Gastrocnemius medialis (tissue), 4 donors: ENCODE measurements around the gene PUM1. TPM values are rescaled to one million over a fixed set of nuclear protein-coding genes. Genes with fewer than 3 reads are reported as not detected.

Source experiments
- ATAC-seq, 2 donors: fragments of 150-250 bp; one replicate each; pipeline ENCODE4 v1.9.1; 2016
- DNase-seq, 2 donors: peaks; one replicate each; pipeline ENCODE4 v3.0.0-alpha.2; 2019
- H3K27ac ChIP-seq, 4 donors: fragments of 200-600 bp; sonication (generic); 1 replicate in 1 of 4; 2 replicates in 3 of 4; pipeline ENCODE4 v1.5.1; 2016 to 2018; ENCODE audit warnings: mild to moderate bottlenecking in 2 of 4, moderate library complexity in 1 of 4
- H3K27me3 ChIP-seq, 3 donors: fragments of 200-600 bp; sonication (generic) in 2 of 3; 1 replicate in 1 of 3; 2 replicates in 2 of 3; pipeline versions ENCODE4 v1.5.1 to v1.6.0; 2016 to 2019; ENCODE audit warnings: mild to moderate bottlenecking in 1 of 3, moderate library complexity in 1 of 3
- H3K36me3 ChIP-seq, 2 donors: fragments of 200-600 bp; sonication (generic) in 1 of 2; one replicate each; pipeline ENCODE4 v1.5.1; 2017 to 2018
- H3K4me1 ChIP-seq, 2 donors: fragments of 200-600 bp; sonication (generic) in 1 of 2; one replicate each; pipeline ENCODE4 v1.5.1; 2016 to 2017; ENCODE audit warnings: mild to moderate bottlenecking in 2 of 2
- H3K4me3 ChIP-seq, 4 donors: fragments of 200-600 bp; sonication (generic) in 3 of 4; 1 replicate in 1 of 4; 2 replicates in 3 of 4; pipeline ENCODE4 v1.5.1; 2016 to 2019; ENCODE audit warnings: mild to moderate bottlenecking in 2 of 4
- H3K9me3 ChIP-seq, 3 donors: fragments of 200-600 bp; sonication (generic) in 2 of 3; 1 replicate in 1 of 3; 2 replicates in 2 of 3; pipeline ENCODE4 v1.5.1; 2016 to 2019
- POLR2A ChIP-seq, 2 donors: fragments of 450-650 bp; IDR thresholded peaks; one replicate each; pipeline ENCODE4 v1.6.1; 2017; ENCODE audit warnings: antibody characterized with exemption in 2 of 2, mild to moderate bottlenecking in 2 of 2, moderate library complexity in 2 of 2
- in situ Hi-C, 4 donors: fragments of 200-750 bp; cut with MboI; loops; one replicate each; pipeline versions ENCODE4 v1.15.0 to v1.8.0; 2017; ENCODE audit warnings: low sequenced_read_pairs in 4 of 4
- intact Hi-C: fragments of 100-400 bp; cut with DNase I; formaldehyde crosslinking; loops from one replicate; pipeline ENCODE4 v1.15.1; 2023; ENCODE audit warnings: low total_unique reads
- total RNA-seq, 4 donors: library from RNA; depleted of rRNA; stranded (reverse); fragments of >200 nt; gene quantifications; one replicate each; pipeline versions ENCODE4 v1.1.0 to v1.2.3, GENCODE V29; 2016
- TF ChIP-seq, protein P1 (sequence below), 5 experiments: fragments of 450-650 bp in 3 of 5; fragments of 200-600 bp in 2 of 5; sonication (generic) in 2 of 5; IDR thresholded peaks in 4 of 5; conservative IDR thresholded peaks in 1 of 5; 1 replicate in 4 of 5; 2 replicates in 1 of 5; pipeline ENCODE4 v1.5.1; 2016 to 2019; ENCODE audit warnings: antibody characterized with exemption in 5 of 5, mild to moderate bottlenecking in 3 of 5, moderate library complexity in 3 of 5

Gene PUM1
- total RNA-seq, 4 donors from 2014 or later: 56.7 to 111 (median 76.4) TPM

DNA sequence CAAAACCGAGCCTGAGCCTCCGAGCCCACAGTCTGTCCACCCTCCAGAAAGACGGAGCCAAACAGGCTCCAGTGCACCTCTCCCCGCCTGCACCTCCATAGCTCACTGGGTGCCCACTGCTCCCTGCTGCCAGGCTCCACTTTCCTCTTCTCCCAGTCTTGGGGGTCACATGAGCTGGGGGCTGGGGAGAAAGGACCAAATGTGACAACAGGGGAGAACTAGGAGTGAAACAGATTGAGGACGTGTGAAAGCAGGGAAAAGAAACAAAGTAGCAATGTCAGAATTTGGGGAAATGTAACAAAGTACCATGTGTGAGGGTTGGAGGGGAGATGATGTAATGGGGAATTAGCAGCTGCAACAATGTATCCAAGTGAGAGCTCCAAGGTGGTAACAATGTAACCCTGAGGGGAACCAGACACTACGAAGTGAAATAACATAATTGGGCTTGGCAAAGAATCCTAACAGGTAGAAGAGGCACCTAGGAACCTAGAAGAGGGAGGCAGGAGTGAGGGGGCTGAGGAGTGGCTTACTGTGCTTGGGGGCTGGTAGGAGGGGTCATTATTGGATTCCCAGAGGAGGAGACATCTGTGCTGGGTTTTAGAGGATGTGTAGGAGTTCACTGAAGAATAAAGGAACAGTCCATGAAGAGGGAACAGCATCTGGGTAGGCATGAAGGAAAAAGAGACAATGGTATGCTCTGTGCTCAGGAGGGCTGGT lies 169.4 kb downstream of the PUM1 start:
- intact Hi-C loops: no loop called here
- Histone ChIP-seq H3K9me3 (no peaks in the 10 kb centered on the region), H3K27ac (no peak overlapping the region), H3K4me3 (no peak overlapping the region), H3K36me3 (no peaks in the 10 kb centered on the region), H3K4me1 (no peaks in the 10 kb centered on the region), H3K27me3 (no peaks in the 10 kb centered on the region)
- ATAC-seq: no peak
- DNase-seq: no peak
- in situ Hi-C loops: no loop called here
- TF ChIP-seq POLR2A (IDR thresholded peaks at IDR 0.05): no peak
- TF ChIP-seq, protein P1, sequence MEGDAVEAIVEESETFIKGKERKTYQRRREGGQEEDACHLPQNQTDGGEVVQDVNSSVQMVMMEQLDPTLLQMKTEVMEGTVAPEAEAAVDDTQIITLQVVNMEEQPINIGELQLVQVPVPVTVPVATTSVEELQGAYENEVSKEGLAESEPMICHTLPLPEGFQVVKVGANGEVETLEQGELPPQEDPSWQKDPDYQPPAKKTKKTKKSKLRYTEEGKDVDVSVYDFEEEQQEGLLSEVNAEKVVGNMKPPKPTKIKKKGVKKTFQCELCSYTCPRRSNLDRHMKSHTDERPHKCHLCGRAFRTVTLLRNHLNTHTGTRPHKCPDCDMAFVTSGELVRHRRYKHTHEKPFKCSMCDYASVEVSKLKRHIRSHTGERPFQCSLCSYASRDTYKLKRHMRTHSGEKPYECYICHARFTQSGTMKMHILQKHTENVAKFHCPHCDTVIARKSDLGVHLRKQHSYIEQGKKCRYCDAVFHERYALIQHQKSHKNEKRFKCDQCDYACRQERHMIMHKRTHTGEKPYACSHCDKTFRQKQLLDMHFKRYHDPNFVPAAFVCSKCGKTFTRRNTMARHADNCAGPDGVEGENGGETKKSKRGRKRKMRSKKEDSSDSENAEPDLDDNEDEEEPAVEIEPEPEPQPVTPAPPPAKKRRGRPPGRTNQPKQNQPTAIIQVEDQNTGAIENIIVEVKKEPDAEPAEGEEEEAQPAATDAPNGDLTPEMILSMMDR (IDR thresholded peaks at IDR 0.05 in 4 of 5, conservative IDR thresholded peaks at IDR 0.05 in 1 of 5): no peak

DNA sequence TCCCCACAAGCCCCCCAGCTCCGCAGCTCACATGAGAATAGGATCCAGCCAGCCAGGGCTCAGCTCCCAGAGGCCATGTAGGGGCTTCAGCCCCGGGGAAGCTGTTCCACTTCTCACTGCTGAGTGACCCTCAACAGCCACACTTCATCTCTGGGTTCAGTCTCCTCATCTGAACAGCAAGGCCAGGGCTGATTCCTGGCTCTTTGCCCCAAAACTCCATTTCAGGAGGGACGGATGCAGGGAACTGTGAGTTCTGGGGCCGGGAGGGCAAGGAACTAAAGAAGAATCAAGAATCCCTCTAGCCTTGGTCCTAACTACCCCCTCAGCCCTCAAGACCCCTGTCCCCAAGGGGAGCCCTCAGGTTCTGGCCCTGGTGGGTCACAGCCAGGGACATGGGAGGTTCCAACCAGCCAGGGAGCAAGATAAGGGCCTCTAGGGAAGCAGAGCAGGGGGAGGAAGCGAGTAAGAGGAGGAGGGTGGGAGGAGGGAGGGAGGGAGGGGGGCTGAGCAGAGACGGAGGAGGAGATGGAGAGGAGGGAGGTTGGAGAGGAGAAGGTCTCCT lies 170.1 kb downstream of the PUM1 start:
- TF ChIP-seq, protein P1 (IDR thresholded peaks at IDR 0.05 in 4 of 5, conservative IDR thresholded peaks at IDR 0.05 in 1 of 5): no peak
- TF ChIP-seq POLR2A (IDR thresholded peaks at IDR 0.05): no peak
- no peaks in the 10 kb centered on the region for H3K36me3 ChIP-seq
- no peak overlapping the region for H3K4me3 ChIP-seq
- no peaks in the 10 kb centered on the region for H3K4me1 ChIP-seq
- ATAC-seq: no peak
- in situ Hi-C loops: no loop called here
- no peaks in the 10 kb centered on the region for H3K27me3 ChIP-seq
- DNase-seq: no peak
- intact Hi-C loops: no loop called here
- H3K27ac ChIP-seq: no peak overlapping the region
- no peaks in the 10 kb centered on the region for H3K9me3 ChIP-seq

DNA sequence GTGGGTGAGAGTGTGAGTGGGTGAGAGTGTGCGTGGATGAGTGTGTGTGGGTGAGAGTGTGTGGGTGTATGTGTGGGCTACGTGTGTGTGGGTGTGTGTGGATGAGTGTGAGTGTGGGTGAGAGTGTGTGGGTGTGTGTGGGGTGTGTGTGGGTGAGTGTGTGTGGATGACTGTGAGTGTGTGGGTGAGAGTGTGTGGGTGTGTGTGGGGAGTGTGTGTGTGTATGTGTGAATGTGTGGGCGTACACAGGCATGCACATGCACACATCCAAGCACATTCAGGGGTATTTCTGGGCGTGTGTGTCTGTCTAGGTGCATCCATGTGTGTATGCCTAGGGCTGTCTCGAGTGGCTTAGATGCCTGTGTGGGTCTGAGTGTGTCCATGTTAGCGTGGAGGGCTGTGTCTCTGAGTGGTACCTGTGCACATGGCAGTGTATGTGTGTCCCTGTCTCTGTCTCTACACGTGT lies 171.0 kb downstream of the PUM1 start:
- Histone ChIP-seq H3K9me3 (no peaks in the 10 kb centered on the region), H3K27me3 (no peaks in the 10 kb centered on the region), H3K4me1 (no peaks in the 10 kb centered on the region), H3K36me3 (no peaks in the 10 kb centered on the region), H3K4me3 (no peak overlapping the region), H3K27ac (no peak overlapping the region)
- intact Hi-C loops (no loop called here), in situ Hi-C loops (no loop called here)
- no peak for TF ChIP-seq POLR2A (IDR thresholded peaks at IDR 0.05)
- TF ChIP-seq, protein P1 (IDR thresholded peaks at IDR 0.05 in 4 of 5, conservative IDR thresholded peaks at IDR 0.05 in 1 of 5): no peak
- no peak for ATAC-seq
- no peak for DNase-seq

DNA sequence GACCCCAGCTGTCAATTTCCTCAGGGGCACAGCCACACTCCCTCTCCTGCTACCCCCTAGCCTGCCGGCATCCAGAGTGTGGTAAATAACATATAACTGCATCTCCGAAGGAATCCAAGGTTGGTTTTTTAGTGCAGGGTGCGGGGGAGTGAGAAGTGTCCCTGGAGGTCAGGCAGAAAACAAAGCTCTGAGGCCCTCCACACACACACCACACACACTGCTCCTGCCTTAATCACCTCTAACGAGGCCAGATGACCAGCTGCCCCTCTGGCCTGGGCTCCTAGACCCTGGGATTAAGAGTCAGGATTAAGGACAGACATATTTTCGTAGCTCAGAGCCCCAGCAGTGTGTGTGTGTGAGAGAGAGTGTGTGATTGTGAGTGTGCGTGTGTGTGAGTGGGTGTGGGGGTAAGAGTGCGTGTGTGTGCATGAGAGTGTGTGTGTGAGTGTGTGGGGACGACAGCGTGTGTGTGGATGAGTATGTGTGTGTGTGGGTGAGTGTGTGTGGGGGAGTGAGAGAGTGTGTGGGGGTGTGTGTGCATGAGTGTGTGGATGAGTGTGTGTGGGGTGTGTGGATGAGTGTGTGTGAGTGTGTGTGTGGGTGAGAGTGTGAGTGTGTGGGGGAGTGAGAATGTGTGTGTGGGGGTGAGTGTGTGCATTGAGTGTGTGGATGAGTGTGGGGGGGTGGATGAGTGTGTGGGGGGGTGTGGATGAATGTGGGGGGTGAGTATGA lies 171.6 kb downstream of the PUM1 start:
- intact Hi-C loops: no loop called here
- H3K4me3 ChIP-seq: no peak overlapping the region
- H3K27me3 ChIP-seq: no peaks in the 10 kb centered on the region
- peaks cover under 1 to 1% of the 10 kb centered on the region in 2 donors for H3K4me1 ChIP-seq
- H3K27ac ChIP-seq: no peak overlapping the region
- no peaks in the 10 kb centered on the region for H3K36me3 ChIP-seq
- in situ Hi-C loops: no loop called here
- TF ChIP-seq, protein P1 (IDR thresholded peaks at IDR 0.05 in 4 of 5, conservative IDR thresholded peaks at IDR 0.05 in 1 of 5): no peak
- TF ChIP-seq POLR2A (IDR thresholded peaks at IDR 0.05): no peak
- ATAC-seq (no peak), DNase-seq (no peak)
- no peaks in the 10 kb centered on the region for H3K9me3 ChIP-seq
